GM12875 (cell line): ENCODE data around the gene WBP2.

Experiments used
- H3K4me3 ChIP-seq: one replicate; pipeline ENCODE4 v1.5.1; 2011; ENCODE audit warnings: low read depth, low read length, control low read depth
- CTCF ChIP-seq: IDR thresholded peaks from 2 replicates; pipeline ENCODE4 v1.5.1; 2011; ENCODE audit warnings: low read depth, mild to moderate bottlenecking, control low read depth, inconsistent platforms, low read length, moderate library complexity, borderline replicate concordance; ENCODE audit not compliant: insufficient read depth

The WBP2 gene

GRCh38 chr17:75898791-75899190 lies 43.7 kb upstream of the WBP2 start:
- no peak overlapping the region for H3K4me3 ChIP-seq
- TF ChIP-seq CTCF, result no peak

GRCh38 chr17:75898065-75898464 lies 42.9 kb upstream of the WBP2 start:
- no peak overlapping the region for H3K4me3 ChIP-seq
- TF ChIP-seq CTCF, result no peak

GRCh38 chr17:75897160-75898019 lies 42.3 kb upstream of the WBP2 start:
- H3K4me3 ChIP-seq, result peak overlapping the region; percentile 91
- no peak for TF ChIP-seq CTCF

GRCh38 chr17:75896415-75897159 lies 41.5 kb upstream of the WBP2 start, which contains the start of gene TRIM65:
Gene TRIM65, minus strand, starts transcription at chr17:75896951. Its CDS starts 14 bp downstream, at chr17:75896937.
- peak within 1 kb of the TSS; percentile 91 for H3K4me3 ChIP-seq
- TF ChIP-seq CTCF, result peak; percentile 49

GRCh38 chr17:75895370-75896155 lies 40.4 kb upstream of the WBP2 start:
- peak overlapping the region; percentile 91 for H3K4me3 ChIP-seq
- peak; percentile 44; the same call in 1 of the 2 replicates for TF ChIP-seq CTCF

GRCh38 chr17:75894049-75894733 lies 39.1 kb upstream of the WBP2 start:
- no peak overlapping the region for H3K4me3 ChIP-seq
- TF ChIP-seq CTCF, result no peak
